PC-3 (cell line): ENCODE data around the gene ARHGEF26. TPM values are rescaled to one million over a fixed set of nuclear protein-coding genes. Genes with fewer than 3 reads are reported as not detected.

Experiments used
- ATAC-seq: fragments of 200-7000 bp; cut with Tn5 transposase; 2 replicates; pipeline ENCODE4 v1.9.1; 2020; ENCODE audit warnings: mild to moderate bottlenecking, moderate library complexity
- BruUV-seq: library from RNA; stranded (reverse); fragments of 400-500 nt; replicated peaks from 2 replicates; lab custom pipeline; 2021; lab: Mats Ljungman, UMichigan
- CTCF ChIA-PET: fragments of 300-600 bp; sonication (Branson Sonifier 250); formaldehyde crosslinking; loops from one replicate; lab custom pipeline; 2022; ENCODE audit warnings: antibody characterized with exemption; lab: Charles Lee
- POLR2A ChIA-PET: fragments of 300-600 bp; sonication (Branson Sonifier 250); formaldehyde crosslinking; loops from one replicate; lab custom pipeline; 2022; ENCODE audit warnings: antibody characterized with exemption; ENCODE audit not compliant: unreplicated experiment; lab: Charles Lee
- DNase-seq: peaks from one replicate; pipeline ENCODE4 v3.0.0-alpha.2; 2015
- H2AFZ ChIP-seq: fragments of 300-600 bp; sonication (generic); 2 replicates; pipeline ENCODE4 v1.6.0; 2016; ENCODE audit warnings: antibody characterized with exemption, low read length
- H3F3A ChIP-seq: fragments of 300-600 bp; sonication (generic); one replicate; pipeline ENCODE4 v1.6.0; 2017; ENCODE audit warnings: antibody characterized with exemption, low read length, control low read depth, mild to moderate bottlenecking; ENCODE audit not compliant: unreplicated experiment
- H3K27ac ChIP-seq: fragments of 300-600 bp; sonication (generic); 2 replicates; pipeline ENCODE4 v1.5.1; 2016; ENCODE audit warnings: mild to moderate bottlenecking, low read length
- H3K27me3 ChIP-seq: fragments of 300-600 bp; sonication (generic); 2 replicates; pipeline ENCODE4 v1.6.1; 2016; ENCODE audit warnings: low read length, mixed read lengths
- H3K36me3 ChIP-seq: fragments of 300-600 bp; sonication (generic); 2 replicates; pipeline ENCODE4 v1.6.1; 2016; ENCODE audit warnings: low read depth, mixed run types, low read length, mixed read lengths
- H3K4me1 ChIP-seq: fragments of 300-600 bp; sonication (generic); 2 replicates; pipeline ENCODE4 v1.5.1; 2016; ENCODE audit warnings: low read length; ENCODE audit not compliant: insufficient read depth
- H3K4me2 ChIP-seq: fragments of 300-600 bp; sonication (generic); 2 replicates; pipeline ENCODE4 v1.6.0; 2016; ENCODE audit warnings: low read length
- H3K4me3 ChIP-seq: fragments of 300-600 bp; sonication (generic); 2 replicates; pipeline ENCODE4 v1.5.1; 2016; ENCODE audit warnings: mild to moderate bottlenecking, low read length, mixed read lengths
- H3K79me2 ChIP-seq: fragments of 300-600 bp; sonication (generic); 2 replicates; pipeline ENCODE4 v1.6.1; 2017; ENCODE audit warnings: low read length, mixed read lengths
- H3K9ac ChIP-seq: fragments of 300-600 bp; sonication (generic); 2 replicates; pipeline ENCODE4 v1.6.0; 2016; ENCODE audit warnings: mild to moderate bottlenecking, low read length
- H3K9me2 ChIP-seq: fragments of 300-600 bp; sonication (generic); replicated peaks from 2 replicates; pipeline ENCODE4 v1.6.1; 2016; ENCODE audit warnings: mixed run types, low read length, mixed read lengths
- H3K9me3 ChIP-seq: fragments of 300-600 bp; sonication (generic); 2 replicates; pipeline ENCODE4 v1.6.1; 2016; ENCODE audit warnings: low read length, mixed read lengths
- H4K20me1 ChIP-seq: fragments of 300-600 bp; sonication (generic); 2 replicates; pipeline ENCODE4 v1.6.1; 2016; ENCODE audit warnings: low read length, mixed read lengths
- CTCF ChIP-seq: fragments of 300-600 bp; sonication (generic); conservative IDR thresholded peaks from 2 replicates; pipeline ENCODE4 v1.5.1; 2017; ENCODE audit warnings: antibody characterized with exemption, low read depth, mild to moderate bottlenecking, low read length
- EZH2 ChIP-seq: fragments of 300-600 bp; sonication (generic); IDR thresholded peaks from one replicate; pipeline ENCODE4 v1.6.1; 2017; ENCODE audit warnings: antibody characterized with exemption, mild to moderate bottlenecking, low read length; ENCODE audit not compliant: unreplicated experiment
- EZH2phosphoT487 ChIP-seq: fragments of 300-600 bp; sonication (generic); IDR thresholded peaks from 2 replicates; pipeline ENCODE4 v1.6.1; 2018; ENCODE audit warnings: mild to moderate bottlenecking, antibody characterized with exemption, low read length, borderline replicate concordance
- intact Hi-C: fragments of 100-400 bp; cut with micrococcal nuclease; formaldehyde crosslinking; loops from 2 replicates; pipeline ENCODE4 v1.9.0; 2023
- total RNA-seq: library from RNA; depleted of rRNA; stranded (reverse); fragments of >200 nt; gene quantifications from 2 replicates; pipeline ENCODE4 v1.2.3, GENCODE V29; 2014

The ARHGEF26 gene
- total RNA-seq, 1 experiment from 2014 or later, result 5.0 TPM

DNA sequence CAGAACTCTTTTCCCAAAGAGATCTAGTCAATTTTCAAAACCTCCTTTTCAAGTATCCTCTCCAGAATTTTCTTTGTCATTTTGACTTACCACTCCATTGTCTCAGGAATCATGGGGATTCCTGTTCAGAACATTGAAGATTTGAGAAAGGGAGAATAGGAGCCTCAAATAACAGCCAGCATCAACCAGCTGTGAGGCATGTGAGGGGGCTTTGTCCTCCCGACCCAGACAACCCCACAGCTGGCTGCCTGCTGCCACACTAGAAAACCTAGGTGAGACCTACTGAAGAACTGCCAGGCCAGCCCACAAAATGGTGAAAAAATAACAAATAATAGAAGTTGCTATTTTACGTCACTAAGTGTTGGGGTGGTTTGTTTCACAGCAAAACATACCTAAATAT, 5.9 kb upstream of the ARHGEF26 start:
- Histone ChIP-seq H3K27me3 (no peaks in the 10 kb centered on the region), H3K9me2 (no peaks in the 10 kb centered on the region), H3F3A (no peaks in the 10 kb centered on the region), H3K9me3 (no peaks in the 10 kb centered on the region), H4K20me1 (no peaks in the 10 kb centered on the region), H3K4me1 (peaks cover under 1% of the 10 kb centered on the region; the same call in 1 of the 2 replicates), H3K4me2 (no peak overlapping the region), H2AFZ (no peak overlapping the region), H3K27ac (no peak overlapping the region), H3K36me3 (no peaks in the 10 kb centered on the region), H3K79me2 (no peaks in the 10 kb centered on the region), H3K4me3 (no peak overlapping the region), H3K9ac (no peak overlapping the region)
- ATAC-seq, result no peak
- no peak for TF ChIP-seq CTCF
- TF ChIP-seq EZH2, result no peak
- no peak for TF ChIP-seq EZH2phosphoT487
- BruUV-seq, result no TSS peak
- intact Hi-C loops, result no loop called here
- POLR2A ChIA-PET, result no interaction called here
- no peak for DNase-seq
- CTCF ChIA-PET, result no interaction called here

GRCh38 chr3:154119951-154120350, 1.2 kb upstream of the ARHGEF26 start:
- DNase-seq, result no peak
- Histone ChIP-seq H3K9me3 (no peaks in the 10 kb centered on the region), H3K9me2 (no peaks in the 10 kb centered on the region), H3F3A (no peaks in the 10 kb centered on the region), H4K20me1 (no peaks in the 10 kb centered on the region), H3K4me3 (no peak overlapping the region), H3K79me2 (peaks cover 17% of the 10 kb centered on the region), H3K4me1 (peaks cover 21% of the 10 kb centered on the region), H2AFZ (no peak overlapping the region), H3K36me3 (no peaks in the 10 kb centered on the region), H3K9ac (no peak overlapping the region), H3K4me2 (no peak overlapping the region; the same call in 1 of the 2 replicates), H3K27me3 (no peaks in the 10 kb centered on the region), H3K27ac (no peak overlapping the region)
- ChIA-PET CTCF (no interaction called here), POLR2A (no interaction called here)
- BruUV-seq, result no TSS peak
- intact Hi-C loops, result loop anchor here (10.0 kb wide), 1 partner anchor 135 kb away; no protein-coding TSS in a partner anchor
- TF ChIP-seq EZH2phosphoT487, result no peak
- no peak for TF ChIP-seq CTCF
- TF ChIP-seq EZH2, result no peak
- ATAC-seq, result no peak
